GM12892 (cell line): Measurements from ENCODE around the gene P2RY4.

Experiments used
- POLR2A ChIP-seq: IDR thresholded peaks from 2 replicates; pipeline ENCODE4 v1.6.1; 2011; ENCODE audit warnings: low read depth, low read length, control low read depth
- POLR2AphosphoS5 ChIP-seq: IDR thresholded peaks from 2 replicates; pipeline ENCODE4 v1.6.1; 2011; ENCODE audit warnings: low read depth, low read length, control low read depth
- TAF1 ChIP-seq: IDR thresholded peaks from 2 replicates; pipeline ENCODE4 v1.6.1; 2011; ENCODE audit warnings: low read depth, mild to moderate bottlenecking, control low read depth, low read length, borderline replicate concordance

- TF ChIP-seq POLR2A = no peak
- no peak for TF ChIP-seq TAF1
- no peak for TF ChIP-seq POLR2AphosphoS5
Measured at GRCh38 chrX:70254909-70255308, 5.1 kb downstream of the P2RY4 start.
